Endothelial cell of umbilical vein (primary cell): ENCODE results near the gene ZNF732. TPM values are rescaled to one million over a fixed set of nuclear protein-coding genes. Genes with fewer than 3 reads are reported as not detected.

Experiments used
- Bru-seq: library from RNA; stranded (reverse); fragments of 400-500 nt; gene quantifications from one replicate; lab custom pipeline; 2021; lab: Mats Ljungman, UMichigan
- BruChase-seq, 2 experiments: library from RNA; stranded (reverse); fragments of 400-500 nt; gene quantifications; one replicate each; lab custom pipeline; 2021; lab: Mats Ljungman, UMichigan
- BruUV-seq: library from RNA; stranded (reverse); fragments of 400-500 nt; replicated peaks from 2 replicates; lab custom pipeline; 2021; lab: Mats Ljungman, UMichigan
- CTCF ChIA-PET: fragments of 300-600, 350-600 bp; sonication (Branson Sonifier 250); formaldehyde crosslinking; loops from one replicate; lab custom pipeline; 2021; ENCODE audit warnings: antibody characterized with exemption, inconsistent platforms; lab: Charles Lee
- POLR2A ChIA-PET: fragments of 300-600, 350-600 bp; sonication (Branson Sonifier 250); formaldehyde crosslinking; loops from one replicate; lab custom pipeline; 2021; ENCODE audit warnings: antibody characterized with exemption, inconsistent platforms; lab: Charles Lee
- DNase-seq: peaks from one replicate; pipeline ENCODE4 v3.0.0-alpha.2; 2011; ENCODE audit warnings: low read depth, low spot score
- FAIRE-seq: peaks from 2 replicates; lab custom pipeline; 2011; peaks lifted over from hg19 to GRCh38; lab: Jason Lieb, UNC
- H2AFZ ChIP-seq: 2 replicates; pipeline ENCODE4 v1.6.0; 2012; ENCODE audit warnings: low read depth, low read length, control low read depth, inconsistent platforms
- H3K27ac ChIP-seq: 2 replicates; pipeline ENCODE4 v1.5.1; 2011; ENCODE audit warnings: low read depth, mild to moderate bottlenecking, control low read depth, low read length, moderate library complexity; ENCODE audit not compliant: insufficient read depth
- H3K27me3 ChIP-seq, 2 experiments: 2 replicates each; pipeline versions ENCODE4 v1.6.0 to v1.6.1; 2011; ENCODE audit warnings: low read length in 2 of 2, mixed read lengths in 1 of 2; ENCODE audit not compliant: control insufficient read depth in 2 of 2, insufficient read depth in 2 of 2
- H3K36me3 ChIP-seq, 2 experiments: 2 replicates in 1 of 2; 3 replicates in 1 of 2; pipeline ENCODE4 v1.5.1; 2011; ENCODE audit warnings: low read length in 2 of 2, mild to moderate bottlenecking in 1 of 2, moderate library complexity in 1 of 2; ENCODE audit not compliant: control insufficient read depth in 2 of 2, insufficient read depth in 2 of 2; ENCODE audit errors: extremely low read depth in 1 of 2
- H3K4me1 ChIP-seq: 3 replicates; pipeline ENCODE4 v1.5.1; 2011; ENCODE audit warnings: mild to moderate bottlenecking, low read length; ENCODE audit not compliant: control insufficient read depth, insufficient read depth; ENCODE audit errors: extremely low read depth
- H3K4me2 ChIP-seq: 2 replicates; pipeline ENCODE4 v1.6.1; 2011; ENCODE audit warnings: low read length, control low read depth, mixed read lengths; ENCODE audit not compliant: insufficient read depth
- H3K4me3 ChIP-seq, 3 experiments: fragments of 200-600 bp in 1 of 3; sonication (generic), shearing (Covaris generic) in 1 of 3; replicated peaks in 1 of 3; 2 replicates each; pipeline ENCODE4 v1.5.1; 2011 to 2016; ENCODE audit warnings: control low read depth in 3 of 3, low read length in 3 of 3, mild to moderate bottlenecking in 2 of 3, inconsistent platforms in 1 of 3, low read depth in 1 of 3, moderate library complexity in 1 of 3; ENCODE audit not compliant: insufficient read depth in 1 of 3
- H3K79me2 ChIP-seq: 2 replicates; pipeline ENCODE4 v1.6.0; 2012; ENCODE audit warnings: low read length, inconsistent platforms; ENCODE audit not compliant: control insufficient read depth, insufficient read depth
- H3K9ac ChIP-seq: replicated peaks from 2 replicates; pipeline ENCODE3; 2011; ENCODE audit warnings: low read length, control low read depth; ENCODE audit not compliant: insufficient read depth; ENCODE audit errors: extremely low read depth
- H3K9me1 ChIP-seq: replicated peaks from 3 replicates; pipeline ENCODE4 v1.6.0; 2011; ENCODE audit warnings: mild to moderate bottlenecking, low read length; ENCODE audit not compliant: control insufficient read depth, insufficient read depth; ENCODE audit errors: extremely low read depth
- H3K9me3 ChIP-seq: replicated peaks from 2 replicates; pipeline ENCODE4 v1.5.1; 2012; ENCODE audit warnings: low read length, inconsistent platforms; ENCODE audit not compliant: control insufficient read depth, insufficient read depth
- H4K20me1 ChIP-seq: replicated peaks from 2 replicates; pipeline ENCODE3; 2011; ENCODE audit warnings: mild to moderate bottlenecking, low read length; ENCODE audit not compliant: control insufficient read depth, insufficient read depth; ENCODE audit errors: extremely low read depth
- EZH2 ChIP-seq: IDR thresholded peaks from 2 replicates; pipeline ENCODE4 v1.6.1; 2012; ENCODE audit warnings: borderline replicate concordance, low read depth, mild to moderate bottlenecking, moderate library complexity, low read length, inconsistent platforms; ENCODE audit not compliant: severe bottlenecking
- FOS ChIP-seq: IDR thresholded peaks from 2 replicates; pipeline ENCODE4 v1.6.1; 2011; ENCODE audit warnings: mild to moderate bottlenecking, low read length, moderate library complexity, borderline replicate concordance; ENCODE audit not compliant: insufficient read depth
- GATA2 ChIP-seq: IDR thresholded peaks from 2 replicates; pipeline ENCODE4 v1.7.0; 2011; ENCODE audit warnings: low read depth, mild to moderate bottlenecking, moderate library complexity, mixed read lengths, low read length; ENCODE audit not compliant: insufficient read length, insufficient read depth
- JUN ChIP-seq: IDR thresholded peaks from 2 replicates; pipeline ENCODE4 v1.6.1; 2011; ENCODE audit warnings: borderline replicate concordance, low read depth; ENCODE audit not compliant: insufficient read length, insufficient read depth
- MYC ChIP-seq: IDR thresholded peaks from one replicate; pipeline ENCODE4 v1.6.1; 2011; ENCODE audit warnings: mild to moderate bottlenecking, low read depth, low read length
- POLR2A ChIP-seq: IDR thresholded peaks from 2 replicates; pipeline ENCODE4 v1.6.1; 2012; ENCODE audit warnings: low read depth, mild to moderate bottlenecking, control low read depth, low read length
- POLR2AphosphoS5 ChIP-seq: IDR thresholded peaks from 2 replicates; pipeline ENCODE4 v1.6.1; 2012; ENCODE audit warnings: low read depth, mild to moderate bottlenecking, control low read depth, low read length, moderate library complexity; ENCODE audit not compliant: insufficient read depth
- dilution Hi-C: fragments of 300-500 bp; cut with MboI; formaldehyde crosslinking; loops from one replicate; pipeline ENCODE4 v1.15.0; 2019; ENCODE audit warnings: low sequenced_read_pairs; ENCODE audit not compliant: extremely low pct_ligation_motif_present
- intact Hi-C: fragments of 100-400 bp; cut with micrococcal nuclease; formaldehyde crosslinking; loops from one replicate; pipeline ENCODE4 v1.10.0; 2022
- long read RNA-seq: library from polyadenylated mRNA; stranded (forward); transcript quantifications from one replicate; pipeline ENCODE4 v2.0.0, GENCODE V29; 2021
- polyA minus RNA-seq, 3 experiments: library from RNA; depleted of rRNA, polyadenylated mRNA; stranded (reverse); fragments of >200 nt; gene quantifications; 1 replicate in 1 of 3; 2 replicates in 2 of 3; pipeline ENCODE4 v1.2.3, GENCODE V29; 2011
- polyA plus RNA-seq, 4 experiments: library from polyadenylated mRNA; depleted of rRNA in 3 of 4; stranded (reverse) in 3 of 4; unstranded in 1 of 4; fragments of >200 nt; gene quantifications; 2 replicates each; pipeline versions ENCODE4 v1.2.1 to v1.2.3, GENCODE V29; 2011 to 2012; ENCODE audit warnings: missing spikeins in 1 of 4
- total RNA-seq: library from RNA; stranded (reverse); gene quantifications from 2 replicates; pipeline ENCODE4 v1.2.3, GENCODE V29; 2021
- TF ChIP-seq, protein P1 (sequence below), 2 donors: IDR thresholded peaks; 1 replicate in 1 of 2; 2 replicates in 1 of 2; pipeline ENCODE4 v1.5.1; 2011; ENCODE audit warnings: low read length in 2 of 2, mild to moderate bottlenecking in 2 of 2, moderate library complexity in 2 of 2, control low read depth in 1 of 2, inconsistent platforms in 1 of 2, low read depth in 1 of 2; ENCODE audit not compliant: insufficient read depth in 1 of 2; ENCODE audit errors: extremely low read depth in 1 of 2
- TF ChIP-seq, protein P2 (sequence below): IDR thresholded peaks from 2 replicates; pipeline ENCODE4 v1.6.1; 2011; ENCODE audit not compliant: insufficient read depth, insufficient read length

Gene ZNF732
- 1.3 and 3.1 TPM in 2 replicates for total RNA-seq
- 0.03 and 0.04 TPM in 2 replicates for polyA plus RNA-seq
- 0.13 TPM in 2 replicates for polyA plus RNA-seq (2011; cell fraction: cytosol; rRNA removed)
- 0.39 and 0.88 TPM in 2 replicates for polyA plus RNA-seq (2011; cell fraction: nucleus; rRNA removed)
- not detected in 2 replicates for polyA plus RNA-seq (2012)
- 0.13 and 0.44 TPM in 2 replicates for polyA minus RNA-seq
- not detected for polyA minus RNA-seq (2011; cell fraction: cytosol; rRNA and poly(A)+ RNA removed)
- polyA minus RNA-seq (2011; cell fraction: nucleus; rRNA and poly(A)+ RNA removed) = 0.63 and 1.4 TPM in 2 replicates
- percentile 65 among the genes with signal in this experiment for Bru-seq, nascent RNA
- BruChase-seq, experiment 1, labeled RNA remaining after a 6-hour chase = percentile 41 among the genes with signal in this experiment
- BruChase-seq, experiment 2, labeled RNA remaining after a 2-hour chase = percentile 52 among the genes with signal in this experiment
- long read RNA-seq, partial matches to known transcripts = 0 of 2 reads
- long read RNA-seq, other reads (novel, unspliced or antisense) = 2 of 2 reads

DNA sequence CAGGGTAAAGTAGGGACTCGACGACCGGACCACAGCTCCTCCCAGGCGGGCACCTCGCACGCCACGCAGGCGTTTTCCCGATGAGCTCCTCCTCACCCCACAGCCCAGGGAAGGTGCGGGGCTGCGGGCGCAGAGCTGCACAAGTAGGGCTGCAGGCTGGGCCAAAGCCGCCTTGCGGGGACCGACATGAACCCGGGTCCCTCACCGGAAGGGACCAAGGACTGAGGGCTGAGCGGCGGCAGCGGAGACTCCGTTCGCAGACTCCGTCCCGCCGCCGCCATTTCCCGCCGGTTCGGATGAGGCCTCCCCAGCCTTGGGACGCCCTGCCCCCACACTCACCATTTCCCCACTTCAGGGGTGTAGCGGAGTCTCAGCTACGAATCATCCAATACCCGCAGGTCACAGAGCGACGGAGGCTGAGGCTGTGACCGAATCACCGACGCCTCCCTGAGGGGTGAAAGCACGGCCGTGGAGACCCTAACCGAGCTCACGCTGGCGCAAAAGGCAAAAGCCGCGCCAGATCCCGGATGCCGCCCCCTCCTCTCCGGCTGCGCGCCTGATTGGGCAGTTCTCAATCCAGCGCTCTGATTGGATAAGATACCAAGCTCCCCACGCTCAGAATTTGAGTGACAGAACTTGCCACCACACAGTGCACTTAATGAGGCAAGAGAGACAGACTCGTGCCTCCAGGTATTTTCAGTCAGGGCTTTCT, at the start of gene ZNF732:
TSS of gene ZNF732 (minus strand) at position 506 of the 712 bp plus-strand sequence. CDS start at position 342, 164 bp downstream.
- dilution Hi-C loops (no loop called here), intact Hi-C loops (loop anchor here (2.0 kb wide), 1 partner anchor 32 kb away; the partner anchor contains the start of gene ZNF141)
- BruUV-seq = TSS peak; percentile 28
- no peaks in the 10 kb centered on the region for H4K20me1 ChIP-seq
- ChIA-PET POLR2A (no interaction called here), CTCF (interaction anchor here (0.5 to 1.1 kb wide), 2 partner anchors 26 to 80 kb away, joined by 3 read pairs; no protein-coding TSS in a partner anchor)
- peak within 1 kb of the TSS; percentile 14 to 36 (median 19) for H3K4me3 ChIP-seq
- H3K27me3 ChIP-seq = peaks cover 1 to 2% of the 10 kb centered on the region in 2 experiments
- H2AFZ ChIP-seq = peak within 1 kb of the TSS; percentile 49
- DNase-seq (peak; percentile 27), FAIRE-seq (peak; percentile 83)
- H3K79me2 ChIP-seq = no peaks in the 10 kb centered on the region
- no peak within 1 kb of the TSS for H3K9ac ChIP-seq
- peak within 1 kb of the TSS; percentile 9 for H3K4me2 ChIP-seq
- no peaks in the 10 kb centered on the region for H3K9me3 ChIP-seq
- no peaks in the 10 kb centered on the region for H3K36me3 ChIP-seq
- H3K4me1 ChIP-seq = no peaks in the 10 kb centered on the region
- H3K9me1 ChIP-seq = no peaks in the 10 kb centered on the region
- H3K27ac ChIP-seq = no peak within 1 kb of the TSS
- TF ChIP-seq POLR2A = no peak
- TF ChIP-seq, protein P1, sequence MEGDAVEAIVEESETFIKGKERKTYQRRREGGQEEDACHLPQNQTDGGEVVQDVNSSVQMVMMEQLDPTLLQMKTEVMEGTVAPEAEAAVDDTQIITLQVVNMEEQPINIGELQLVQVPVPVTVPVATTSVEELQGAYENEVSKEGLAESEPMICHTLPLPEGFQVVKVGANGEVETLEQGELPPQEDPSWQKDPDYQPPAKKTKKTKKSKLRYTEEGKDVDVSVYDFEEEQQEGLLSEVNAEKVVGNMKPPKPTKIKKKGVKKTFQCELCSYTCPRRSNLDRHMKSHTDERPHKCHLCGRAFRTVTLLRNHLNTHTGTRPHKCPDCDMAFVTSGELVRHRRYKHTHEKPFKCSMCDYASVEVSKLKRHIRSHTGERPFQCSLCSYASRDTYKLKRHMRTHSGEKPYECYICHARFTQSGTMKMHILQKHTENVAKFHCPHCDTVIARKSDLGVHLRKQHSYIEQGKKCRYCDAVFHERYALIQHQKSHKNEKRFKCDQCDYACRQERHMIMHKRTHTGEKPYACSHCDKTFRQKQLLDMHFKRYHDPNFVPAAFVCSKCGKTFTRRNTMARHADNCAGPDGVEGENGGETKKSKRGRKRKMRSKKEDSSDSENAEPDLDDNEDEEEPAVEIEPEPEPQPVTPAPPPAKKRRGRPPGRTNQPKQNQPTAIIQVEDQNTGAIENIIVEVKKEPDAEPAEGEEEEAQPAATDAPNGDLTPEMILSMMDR (IDR thresholded peaks at IDR 0.05; ENCODE audit: extremely low read depth in 1 of 2, insufficient read depth in 1 of 2, low read depth in 1 of 2, low read length in 2 of 2) = no peak
- TF ChIP-seq, protein P2, sequence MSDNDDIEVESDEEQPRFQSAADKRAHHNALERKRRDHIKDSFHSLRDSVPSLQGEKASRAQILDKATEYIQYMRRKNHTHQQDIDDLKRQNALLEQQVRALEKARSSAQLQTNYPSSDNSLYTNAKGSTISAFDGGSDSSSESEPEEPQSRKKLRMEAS = no peak
- TF ChIP-seq EZH2 = no peak
- no peak for TF ChIP-seq GATA2
- no peak for TF ChIP-seq JUN
- no peak for TF ChIP-seq FOS
- TF ChIP-seq MYC = no peak
- TF ChIP-seq POLR2AphosphoS5 = no peak
